Coronary artery (tissue), 2 donors: ENCODE data around the gene ANKRD6.

Experiments
- DNase-seq: peaks from one replicate; pipeline ENCODE4 v3.0.0-alpha.2; 2017; ENCODE audit warnings: low spot score
- H3K27ac ChIP-seq, 2 donors: fragments of 200-600 bp; sonication (generic); one replicate each; pipeline ENCODE4 v1.5.1; 2016 to 2019
- H3K4me3 ChIP-seq: fragments of 200-600 bp; sonication (generic); 2 replicates; pipeline ENCODE4 v1.5.1; 2016; ENCODE audit warnings: mild to moderate bottlenecking, moderate library complexity
- CTCF ChIP-seq: fragments of 200-600 bp; sonication (generic); IDR thresholded peaks from one replicate; pipeline ENCODE4 v1.5.1; 2019; ENCODE audit warnings: antibody characterized with exemption

ANKRD6 gene

GRCh38 chr6:89520736-89521135 is 87.8 kb downstream of the ANKRD6 start:
- DNase-seq, result no peak
- no peak overlapping the region for H3K4me3 ChIP-seq
- H3K27ac ChIP-seq, result no peak overlapping the region
- no peak for TF ChIP-seq CTCF

GRCh38 chr6:89522778-89523177 is 89.8 kb downstream of the ANKRD6 start:
- no peak for DNase-seq
- no peak for TF ChIP-seq CTCF
- Histone ChIP-seq H3K27ac (no peak overlapping the region), H3K4me3 (no peak overlapping the region)

GRCh38 chr6:89525786-89526562 is 93.0 kb downstream of the ANKRD6 start:
- no peak for TF ChIP-seq CTCF
- no peak for DNase-seq
- no peak overlapping the region for H3K4me3 ChIP-seq

GRCh38 chr6:89526563-89526869 is 93.6 kb downstream of the ANKRD6 start:
- no peak for DNase-seq
- peak overlapping the region in 1 of 2 donors; percentile 49 for H3K27ac ChIP-seq
- H3K4me3 ChIP-seq, result no peak overlapping the region
- no peak for TF ChIP-seq CTCF

More at GRCh38 chr6:89525786-89526562, 93.0 kb downstream of the ANKRD6 start:
- H3K27ac ChIP-seq, result peak overlapping the region in 1 of 2 donors; percentile 49

- Histone ChIP-seq H3K4me3 (no peak overlapping the region), H3K27ac (no peak overlapping the region)
- no peak for TF ChIP-seq CTCF
- DNase-seq, result no peak
These were observed 94.7 kb downstream of the ANKRD6 start for GRCh38 chr6:89527634-89528033.

GRCh38 chr6:89528866-89529265 is 95.9 kb downstream of the ANKRD6 start:
- DNase-seq, result no peak
- Histone ChIP-seq H3K27ac (no peak overlapping the region), H3K4me3 (no peak overlapping the region)
- TF ChIP-seq CTCF, result no peak

GRCh38 chr6:89530982-89531381 is 98.0 kb downstream of the ANKRD6 start:
- Histone ChIP-seq H3K4me3 (no peak overlapping the region), H3K27ac (no peak overlapping the region)
- DNase-seq, result no peak
- TF ChIP-seq CTCF, result no peak
